Panc1 (cell line): ENCODE data around the gene DOCK3. TPM values are rescaled to one million over a fixed set of nuclear protein-coding genes. Genes with fewer than 3 reads are reported as not detected.

Experiments used
- ATAC-seq: fragments of 200-7000 bp; cut with Tn5 transposase; 2 replicates; pipeline ENCODE4 v1.9.1; 2020; ENCODE audit warnings: mild to moderate bottlenecking, moderate library complexity
- BruUV-seq: library from RNA; stranded (reverse); fragments of 400-500 nt; replicated peaks from 2 replicates; lab custom pipeline; 2021; lab: Mats Ljungman, UMichigan
- CTCF ChIA-PET: fragments of 300-600 bp; sonication (Branson Sonifier 250); formaldehyde crosslinking; loops from one replicate; lab custom pipeline; 2022; ENCODE audit warnings: antibody characterized with exemption; lab: Charles Lee
- POLR2A ChIA-PET: fragments of 300-600 bp; sonication (Branson Sonifier 250); formaldehyde crosslinking; loops from one replicate; lab custom pipeline; 2022; ENCODE audit warnings: antibody characterized with exemption; lab: Charles Lee
- DNase-seq: peaks from one replicate; pipeline ENCODE4 v3.0.0-alpha.2; 2010; ENCODE audit warnings: low read depth, low spot score
- H3K27ac ChIP-seq: 2 replicates; pipeline ENCODE4 v1.5.1; 2011; ENCODE audit warnings: mild to moderate bottlenecking, low read length, inconsistent platforms
- H3K27me3 ChIP-seq: fragments of 200-500 bp; sonication (Bioruptor generic); 2 replicates; pipeline ENCODE4 v1.6.0; 2014; ENCODE audit warnings: low read length, inconsistent platforms; ENCODE audit not compliant: control insufficient read depth, insufficient read depth
- H3K36me3 ChIP-seq: fragments of 200-500 bp; sonication (Bioruptor generic); 2 replicates; pipeline ENCODE4 v1.5.1; 2014; ENCODE audit warnings: inconsistent platforms, mild to moderate bottlenecking, low read length, moderate library complexity; ENCODE audit not compliant: control insufficient read depth, insufficient read depth
- H3K4me1 ChIP-seq: 2 replicates; pipeline ENCODE4 v1.5.1; 2011; ENCODE audit warnings: inconsistent platforms, mild to moderate bottlenecking, low read length, moderate library complexity; ENCODE audit not compliant: control insufficient read depth, insufficient read depth
- H3K4me3 ChIP-seq, 2 experiments: 2 replicates each; pipeline ENCODE4 v1.5.1; 2011 to 2012; ENCODE audit warnings: low read depth in 2 of 2, low read length in 2 of 2, mild to moderate bottlenecking in 2 of 2, inconsistent platforms in 1 of 2, moderate library complexity in 1 of 2
- H3K9me3 ChIP-seq: fragments of 200-500 bp; sonication (Bioruptor generic); 2 replicates; pipeline ENCODE4 v1.5.1; 2014; ENCODE audit warnings: low read depth, mild to moderate bottlenecking, inconsistent platforms, low read length, moderate library complexity; ENCODE audit not compliant: control insufficient read depth, insufficient read depth
- CTCF ChIP-seq: fragments of 450-650 bp; IDR thresholded peaks from 2 replicates; pipeline ENCODE4 v1.5.1; 2017; ENCODE audit warnings: mild to moderate bottlenecking
- POLR2AphosphoS5 ChIP-seq: IDR thresholded peaks from 2 replicates; pipeline ENCODE4 v1.6.1; 2012; ENCODE audit warnings: mild to moderate bottlenecking, low read depth, low read length, moderate library complexity
- REST ChIP-seq, 2 experiments: IDR thresholded peaks; 2 replicates each; pipeline ENCODE4 v1.6.1; 2011 to 2012; ENCODE audit warnings: low read depth in 2 of 2, control low read depth in 1 of 2, low read length in 1 of 2, mild to moderate bottlenecking in 1 of 2, moderate library complexity in 1 of 2; ENCODE audit not compliant: insufficient read depth in 1 of 2
- SIN3A ChIP-seq: IDR thresholded peaks from 2 replicates; pipeline ENCODE4 v1.6.1; 2012; ENCODE audit warnings: low read depth, mild to moderate bottlenecking, low read length, moderate library complexity, borderline replicate concordance; ENCODE audit not compliant: insufficient read depth
- TCF7L2 ChIP-seq: IDR thresholded peaks from 2 replicates; pipeline ENCODE4 v1.6.1; 2011; ENCODE audit warnings: mild to moderate bottlenecking, low read depth, low read length, inconsistent platforms
- in situ Hi-C: cut with HindIII; loops from 2 replicates; pipeline ENCODE4 v1.10.0; 2016; ENCODE audit warnings: low sequenced_read_pairs, low pct_unique_long_range_greater_than_20kb
- intact Hi-C: fragments of 100-400 bp; cut with micrococcal nuclease; formaldehyde crosslinking; loops from one replicate; pipeline ENCODE4 v1.10.0; 2022; ENCODE audit not compliant: unreplicated experiment
- total RNA-seq: library from RNA; stranded (reverse); gene quantifications from one replicate; pipeline ENCODE4 v1.2.1, GENCODE V29; 2021; ENCODE audit not compliant: unreplicated experiment

Gene DOCK3
- total RNA-seq, 1 experiment from 2014 or later, result 0.21 TPM

GRCh38 chr3:51311055-51311454 lies 636.3 kb downstream of the DOCK3 start:
- H3K4me1 ChIP-seq, result no peaks in the 10 kb centered on the region
- TF ChIP-seq SIN3A (no peak), CTCF (peak; percentile 50)
- CTCF ChIA-PET, result interaction anchor here (0.8 to 1.6 kb wide), 3 partner anchors 9 to 695 kb away, joined by 3 to 4 read pairs (median 4); no protein-coding TSS in a partner anchor
- peak; percentile 5 for DNase-seq
- no peaks in the 10 kb centered on the region for H3K9me3 ChIP-seq
- H3K4me3 ChIP-seq, result no peak overlapping the region
- H3K36me3 ChIP-seq, result no peaks in the 10 kb centered on the region
- in situ Hi-C loops (no loop called here), intact Hi-C loops (no loop called here)
- no peak overlapping the region for H3K27ac ChIP-seq
- ATAC-seq, result no peak
- no TSS peak for BruUV-seq
- POLR2A ChIA-PET, result no interaction called here
- no peaks in the 10 kb centered on the region for H3K27me3 ChIP-seq

- DNase-seq (no peak), ATAC-seq (no peak)
- Histone ChIP-seq H3K27me3 (no peaks in the 10 kb centered on the region), H3K27ac (no peak overlapping the region), H3K36me3 (no peaks in the 10 kb centered on the region), H3K9me3 (no peaks in the 10 kb centered on the region), H3K4me3 (no peak overlapping the region), H3K4me1 (no peaks in the 10 kb centered on the region)
- BruUV-seq, result no TSS peak
- CTCF ChIA-PET, result no interaction called here
- POLR2A ChIA-PET, result no interaction called here
- intact Hi-C loops (no loop called here), in situ Hi-C loops (no loop called here)
- TF ChIP-seq TCF7L2, result no peak
- TF ChIP-seq POLR2AphosphoS5, result no peak
- TF ChIP-seq SIN3A, result no peak
- no peak for TF ChIP-seq CTCF
- TF ChIP-seq REST (IDR thresholded peaks at IDR 0.05; ENCODE audit: insufficient read depth in 1 of 2, low read depth in 2 of 2, low read length in 1 of 2), result no peak
Observed at GRCh38 chr3:51328206-51328605, 653.5 kb downstream of the DOCK3 start.
